Mammary epithelial cell (primary cell): ENCODE measurements around the gene LIFR.

ENCODE experiments used
- EZH2 ChIP-seq: IDR thresholded peaks from 2 replicates; pipeline ENCODE4 v1.6.1; 2012; ENCODE audit warnings: low read length, inconsistent platforms, borderline replicate concordance
- TF ChIP-seq, protein P1 (sequence below), 2 donors: IDR thresholded peaks in 1 of 2; conservative IDR thresholded peaks in 1 of 2; 2 replicates each; pipeline ENCODE4 v1.5.1; 2011 to 2012; ENCODE audit warnings: inconsistent platforms in 2 of 2, low read length in 2 of 2, mild to moderate bottlenecking in 2 of 2, control low read depth in 1 of 2, low read depth in 1 of 2; ENCODE audit not compliant: insufficient read depth in 1 of 2; ENCODE audit errors: extremely low read depth in 1 of 2

DNA sequence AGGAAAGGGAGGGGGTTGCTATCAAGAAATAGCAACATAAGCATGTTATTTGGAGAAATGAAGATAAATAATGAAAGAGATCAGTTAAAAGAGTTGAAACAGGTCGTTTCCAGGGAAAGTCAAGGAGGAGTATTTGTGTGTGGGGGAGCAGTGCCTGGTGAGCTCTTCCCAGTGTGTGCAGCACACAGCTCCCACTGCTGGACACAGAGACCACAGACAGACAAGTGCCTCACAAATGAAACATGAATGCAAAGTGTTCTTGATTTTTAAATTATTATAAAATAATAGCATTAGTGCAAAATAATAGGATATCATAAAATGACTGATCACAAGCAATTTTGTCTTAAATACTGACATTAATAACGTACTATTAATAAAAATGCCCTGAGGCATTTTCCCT is 40.8 kb downstream of the LIFR start:
- TF ChIP-seq, protein P1, sequence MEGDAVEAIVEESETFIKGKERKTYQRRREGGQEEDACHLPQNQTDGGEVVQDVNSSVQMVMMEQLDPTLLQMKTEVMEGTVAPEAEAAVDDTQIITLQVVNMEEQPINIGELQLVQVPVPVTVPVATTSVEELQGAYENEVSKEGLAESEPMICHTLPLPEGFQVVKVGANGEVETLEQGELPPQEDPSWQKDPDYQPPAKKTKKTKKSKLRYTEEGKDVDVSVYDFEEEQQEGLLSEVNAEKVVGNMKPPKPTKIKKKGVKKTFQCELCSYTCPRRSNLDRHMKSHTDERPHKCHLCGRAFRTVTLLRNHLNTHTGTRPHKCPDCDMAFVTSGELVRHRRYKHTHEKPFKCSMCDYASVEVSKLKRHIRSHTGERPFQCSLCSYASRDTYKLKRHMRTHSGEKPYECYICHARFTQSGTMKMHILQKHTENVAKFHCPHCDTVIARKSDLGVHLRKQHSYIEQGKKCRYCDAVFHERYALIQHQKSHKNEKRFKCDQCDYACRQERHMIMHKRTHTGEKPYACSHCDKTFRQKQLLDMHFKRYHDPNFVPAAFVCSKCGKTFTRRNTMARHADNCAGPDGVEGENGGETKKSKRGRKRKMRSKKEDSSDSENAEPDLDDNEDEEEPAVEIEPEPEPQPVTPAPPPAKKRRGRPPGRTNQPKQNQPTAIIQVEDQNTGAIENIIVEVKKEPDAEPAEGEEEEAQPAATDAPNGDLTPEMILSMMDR (conservative IDR thresholded peaks at IDR 0.05 in 1 of 2, IDR thresholded peaks at IDR 0.05 in 1 of 2; ENCODE audit: extremely low read depth in 1 of 2, insufficient read depth in 1 of 2, low read depth in 1 of 2, low read length in 2 of 2), result peak; percentile 34 to 68
- TF ChIP-seq EZH2, result no peak
